OCI-LY3 (cell line): ENCODE results near the gene ERC2.

Source experiments
- H2AFZ ChIP-seq: fragments of 200-600, 300-600 bp; shearing (Covaris generic); 2 replicates; pipeline ENCODE4 v1.6.0; 2014; ENCODE audit warnings: antibody characterized with exemption, low read depth, low read length
- H3K27ac ChIP-seq: fragments of 200-600, 300-600 bp; sonication (generic); 2 replicates; pipeline ENCODE4 v1.5.1; 2014; ENCODE audit warnings: mild to moderate bottlenecking, low read length, moderate library complexity, mixed read lengths
- H3K27me3 ChIP-seq: fragments of 200-600, 300-600 bp; sonication (generic); 2 replicates; pipeline ENCODE4 v1.6.1; 2014; ENCODE audit warnings: low read depth, low read length, mixed read lengths
- H3K36me3 ChIP-seq: fragments of 200-600, 300-600 bp; sonication (generic); replicated peaks from 2 replicates; pipeline ENCODE3; 2014; ENCODE audit warnings: low read depth, low read length, mixed read lengths
- H3K4me1 ChIP-seq: fragments of 300-600, 200-600 bp; sonication (generic); 2 replicates; pipeline ENCODE4 v1.6.1; 2014; ENCODE audit warnings: low read length, mixed read lengths
- H3K4me2 ChIP-seq: fragments of 200-600, 300-600 bp; sonication (generic); 2 replicates; pipeline ENCODE4 v1.6.1; 2014; ENCODE audit warnings: low read length, mixed read lengths
- H3K4me3 ChIP-seq: fragments of 300-600, 200-600 bp; sonication (generic); 2 replicates; pipeline ENCODE4 v1.5.1; 2014; ENCODE audit warnings: antibody characterized with exemption, mild to moderate bottlenecking, low read length, moderate library complexity
- H3K79me2 ChIP-seq: fragments of 300-600, 200-600 bp; shearing (Covaris generic); 2 replicates; pipeline ENCODE4 v1.6.1; 2014; ENCODE audit warnings: mild to moderate bottlenecking, low read length, mixed read lengths
- H3K9ac ChIP-seq: fragments of 300-600, 200-600 bp; shearing (Covaris generic); 2 replicates; pipeline ENCODE4 v1.6.0; 2014; ENCODE audit warnings: mild to moderate bottlenecking, low read length, moderate library complexity
- H3K9me3 ChIP-seq: fragments of 200-600, 300-600 bp; shearing (Covaris generic); 2 replicates; pipeline ENCODE4 v1.6.1; 2014; ENCODE audit warnings: low read length, mixed read lengths; ENCODE audit not compliant: insufficient read depth
- H4K20me1 ChIP-seq: fragments of 200-600, 300-600 bp; sonication (generic); 2 replicates; pipeline ENCODE4 v1.6.1; 2016; ENCODE audit warnings: low read length, mixed read lengths; ENCODE audit not compliant: insufficient read depth
- EZH2phosphoT487 ChIP-seq: fragments of 200-600 bp; shearing (Covaris generic); IDR thresholded peaks from 2 replicates; pipeline ENCODE4 v1.6.1; 2018; ENCODE audit warnings: antibody characterized with exemption, mixed run types, low read depth
- TF ChIP-seq, protein P1 (sequence below): fragments of 200-600, 300-600 bp; sonication (generic); IDR thresholded peaks from 2 replicates; pipeline ENCODE4 v1.5.1; 2014; ENCODE audit warnings: antibody characterized with exemption, low read length, low read depth

ERC2 gene

DNA sequence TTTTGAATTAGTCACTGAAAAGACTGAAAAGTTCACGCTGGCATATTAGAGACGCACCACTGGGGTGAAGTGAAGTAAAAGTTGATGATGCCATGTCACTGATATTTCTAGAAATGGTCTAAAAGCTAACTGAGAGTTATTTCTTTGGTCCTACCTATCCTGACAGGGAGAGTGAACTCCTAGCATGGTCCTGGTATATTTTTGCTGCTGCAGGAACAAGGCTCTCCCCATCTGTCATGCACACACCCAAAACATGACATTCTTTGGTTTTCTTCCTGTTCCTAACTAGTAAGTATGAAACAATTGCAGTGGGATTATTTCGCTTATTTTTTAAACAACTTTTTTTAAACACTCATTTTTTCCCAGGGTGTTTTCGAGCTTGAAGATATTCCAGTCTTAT, 466.7 kb downstream of the ERC2 start:
- Histone ChIP-seq H3K9ac (no peak overlapping the region), H3K27me3 (peaks cover 12% of the 10 kb centered on the region; the same call in 1 of the 2 replicates), H3K79me2 (no peaks in the 10 kb centered on the region), H3K4me1 (no peaks in the 10 kb centered on the region), H2AFZ (no peak overlapping the region), H3K9me3 (no peaks in the 10 kb centered on the region), H4K20me1 (no peaks in the 10 kb centered on the region), H3K4me3 (no peak overlapping the region), H3K36me3 (no peaks in the 10 kb centered on the region), H3K4me2 (no peak overlapping the region), H3K27ac (no peak overlapping the region)
- no peak for TF ChIP-seq EZH2phosphoT487
- TF ChIP-seq, protein P1, sequence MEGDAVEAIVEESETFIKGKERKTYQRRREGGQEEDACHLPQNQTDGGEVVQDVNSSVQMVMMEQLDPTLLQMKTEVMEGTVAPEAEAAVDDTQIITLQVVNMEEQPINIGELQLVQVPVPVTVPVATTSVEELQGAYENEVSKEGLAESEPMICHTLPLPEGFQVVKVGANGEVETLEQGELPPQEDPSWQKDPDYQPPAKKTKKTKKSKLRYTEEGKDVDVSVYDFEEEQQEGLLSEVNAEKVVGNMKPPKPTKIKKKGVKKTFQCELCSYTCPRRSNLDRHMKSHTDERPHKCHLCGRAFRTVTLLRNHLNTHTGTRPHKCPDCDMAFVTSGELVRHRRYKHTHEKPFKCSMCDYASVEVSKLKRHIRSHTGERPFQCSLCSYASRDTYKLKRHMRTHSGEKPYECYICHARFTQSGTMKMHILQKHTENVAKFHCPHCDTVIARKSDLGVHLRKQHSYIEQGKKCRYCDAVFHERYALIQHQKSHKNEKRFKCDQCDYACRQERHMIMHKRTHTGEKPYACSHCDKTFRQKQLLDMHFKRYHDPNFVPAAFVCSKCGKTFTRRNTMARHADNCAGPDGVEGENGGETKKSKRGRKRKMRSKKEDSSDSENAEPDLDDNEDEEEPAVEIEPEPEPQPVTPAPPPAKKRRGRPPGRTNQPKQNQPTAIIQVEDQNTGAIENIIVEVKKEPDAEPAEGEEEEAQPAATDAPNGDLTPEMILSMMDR, result no peak

DNA sequence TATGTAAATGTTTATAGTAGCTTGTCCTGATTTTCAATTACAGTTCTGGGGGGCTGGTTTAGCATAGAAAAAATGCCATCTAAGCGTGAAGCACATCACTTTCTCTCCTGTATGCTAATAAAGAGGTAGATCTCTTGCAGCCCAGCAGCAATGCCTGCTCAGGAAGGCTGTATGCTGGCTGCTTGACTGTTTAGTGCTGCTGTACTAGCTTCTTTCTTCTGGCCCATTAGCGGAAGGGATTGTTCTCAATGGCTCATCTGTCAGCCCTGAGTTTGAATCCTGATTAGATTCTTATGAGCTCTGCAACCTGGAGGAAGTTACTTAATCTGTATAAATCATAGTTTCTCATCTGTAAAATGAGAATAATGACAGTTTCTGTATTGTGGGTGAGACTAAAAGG, 478.9 kb downstream of the ERC2 start:
- Histone ChIP-seq H3K4me1 (no peaks in the 10 kb centered on the region), H4K20me1 (no peaks in the 10 kb centered on the region), H3K9ac (no peak overlapping the region), H3K27ac (no peak overlapping the region), H3K9me3 (no peaks in the 10 kb centered on the region), H3K4me3 (no peak overlapping the region), H3K36me3 (no peaks in the 10 kb centered on the region), H3K79me2 (no peaks in the 10 kb centered on the region), H3K4me2 (no peak overlapping the region), H3K27me3 (peaks cover 36% of the 10 kb centered on the region), H2AFZ (no peak overlapping the region)
- no peak for TF ChIP-seq EZH2phosphoT487
- TF ChIP-seq, protein P1, result no peak

DNA sequence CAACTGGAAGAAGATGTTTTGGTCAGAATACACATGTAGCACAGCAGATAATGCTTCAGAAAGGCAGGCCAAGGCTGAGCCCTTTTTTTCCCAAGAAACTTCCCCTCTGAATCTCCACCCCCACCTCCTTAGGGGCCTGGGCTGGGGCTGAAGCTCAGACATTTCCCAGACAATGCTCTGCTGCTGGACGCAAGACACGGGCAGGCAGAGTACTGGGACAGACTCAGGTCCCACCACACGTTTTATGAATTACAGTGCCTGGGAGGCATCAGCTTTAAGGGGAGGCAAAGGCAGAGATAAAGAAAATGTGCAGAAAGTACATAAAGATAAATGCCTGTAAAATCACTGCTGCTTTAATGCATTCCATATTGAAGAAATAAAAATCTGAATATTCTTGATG, 479.4 kb downstream of the ERC2 start:
- no peak overlapping the region for H2AFZ ChIP-seq
- H3K4me1 ChIP-seq, result no peaks in the 10 kb centered on the region
- peaks cover 36% of the 10 kb centered on the region for H3K27me3 ChIP-seq
- no peaks in the 10 kb centered on the region for H3K79me2 ChIP-seq
- H3K27ac ChIP-seq, result no peak overlapping the region
- H3K9ac ChIP-seq, result no peak overlapping the region
- no peaks in the 10 kb centered on the region for H3K9me3 ChIP-seq
- H3K4me3 ChIP-seq, result no peak overlapping the region
- H4K20me1 ChIP-seq, result no peaks in the 10 kb centered on the region
- TF ChIP-seq, protein P1, result no peak
- TF ChIP-seq EZH2phosphoT487, result no peak
- H3K36me3 ChIP-seq, result no peaks in the 10 kb centered on the region
- no peak overlapping the region for H3K4me2 ChIP-seq

DNA sequence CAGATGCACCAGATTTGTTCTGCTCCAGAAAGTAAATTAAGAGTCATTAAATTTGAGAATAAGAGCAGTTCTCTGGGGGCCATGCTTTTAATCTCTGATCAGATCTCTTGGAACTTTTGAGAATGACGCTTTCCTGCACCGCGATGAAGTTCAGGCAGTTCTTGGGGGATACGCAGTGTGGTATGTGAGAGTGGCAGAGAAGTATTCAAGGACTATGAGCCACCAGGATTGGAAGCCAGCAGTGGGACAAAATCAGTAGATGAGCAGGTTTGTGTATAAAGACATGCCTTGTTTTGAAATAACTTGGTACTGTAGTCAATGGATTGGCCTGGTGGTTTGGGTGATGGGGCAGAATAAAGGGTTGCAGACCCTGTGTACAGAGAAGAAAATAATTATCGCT, 483.6 kb downstream of the ERC2 start:
- Histone ChIP-seq H3K79me2 (no peaks in the 10 kb centered on the region), H3K27me3 (peaks cover 36% of the 10 kb centered on the region), H3K9ac (no peak overlapping the region), H3K4me3 (no peak overlapping the region), H3K27ac (no peak overlapping the region), H3K4me2 (no peak overlapping the region), H2AFZ (no peak overlapping the region), H3K9me3 (no peaks in the 10 kb centered on the region), H3K36me3 (no peaks in the 10 kb centered on the region), H4K20me1 (no peaks in the 10 kb centered on the region), H3K4me1 (no peaks in the 10 kb centered on the region)
- TF ChIP-seq EZH2phosphoT487, result no peak
- TF ChIP-seq, protein P1, result no peak
